Gastrocnemius medialis (tissue), 4 donors: ENCODE measurements around the gene ZIC1.

Experiments
- CTCF ChIP-seq, 5 experiments: fragments of 450-650 bp in 3 of 5; fragments of 200-600 bp in 2 of 5; sonication (generic) in 2 of 5; IDR thresholded peaks in 4 of 5; conservative IDR thresholded peaks in 1 of 5; 1 replicate in 4 of 5; 2 replicates in 1 of 5; pipeline ENCODE4 v1.5.1; 2016 to 2019; ENCODE audit warnings: antibody characterized with exemption in 5 of 5, mild to moderate bottlenecking in 3 of 5, moderate library complexity in 3 of 5
- POLR2A ChIP-seq, 2 donors: fragments of 450-650 bp; IDR thresholded peaks; one replicate each; pipeline ENCODE4 v1.6.1; 2017; ENCODE audit warnings: antibody characterized with exemption in 2 of 2, mild to moderate bottlenecking in 2 of 2, moderate library complexity in 2 of 2

- TF ChIP-seq CTCF (IDR thresholded peaks at IDR 0.05 in 4 of 5, conservative IDR thresholded peaks at IDR 0.05 in 1 of 5), result no peak
- peak; percentile 51 to 70 for TF ChIP-seq POLR2A (IDR thresholded peaks at IDR 0.05)
These were observed 1.5 kb downstream of the ZIC1 start for GRCh38 chr3:147410526-147411237.
